ENCODE results near the gene C19orf67. TPM values are rescaled to one million over a fixed set of nuclear protein-coding genes. Genes with fewer than 3 reads are reported as not detected.

The C19orf67 gene
- total RNA-seq, result not detected in 2 replicates

GRCh38 chr19:14085309-14085995 lies at the start of gene C19orf67:
C19orf67 (minus strand) TSS chr19:14085783; CDS start chr19:14085627, 156 bp downstream.

GRCh38 chr19:14117668-14118164 lies 32.1 kb upstream of the C19orf67 start, which contains the start of gene PRKACA:
PRKACA (minus strand) TSS chr19:14117762; CDS start chr19:14117547, 215 bp downstream.

GRCh38 chr19:14090509-14091080 lies 5.0 kb upstream of the C19orf67 start, which contains the start of gene SAMD1:
SAMD1 (minus strand) TSS chr19:14090751.

GRCh38 chr19:14072535-14073260 lies 12.9 kb downstream of the C19orf67 start, which contains the start of gene MISP3:
MISP3 (plus strand) TSS chr19:14072786; CDS start chr19:14073310, 524 bp downstream.

GRCh38 chr19:14061751-14062557 lies 23.6 kb downstream of the C19orf67 start, which contains the start of gene PALM3:
PALM3 (minus strand) TSS chr19:14062076; CDS start chr19:14061980, 96 bp downstream.

GRCh38 chr19:14031719-14032480 lies 53.7 kb downstream of the C19orf67 start, which contains the start of gene IL27RA:
IL27RA (plus strand) TSS chr19:14031762; CDS start chr19:14031873, 111 bp downstream.

Other genes starting within 250 kb of the C19orf67 start
- gene NANOS3, start 208.6 kb downstream of the C19orf67 start, total RNA-seq, result 0.63 TPM in 1 of 2 replicates, not detected in the other
- 0.49 and 1.0 TPM in 2 replicates for gene BRME1, start 179.7 kb downstream of the C19orf67 start, total RNA-seq
- 24.6 and 41.5 TPM in 2 replicates for gene CC2D1A, start 179.6 kb downstream of the C19orf67 start, total RNA-seq
- gene PODNL1, start 147.4 kb downstream of the C19orf67 start, total RNA-seq, result 0.49 and 25.6 TPM in 2 replicates
- 30.6 and 38.9 TPM in 2 replicates for gene DCAF15, start 133.3 kb downstream of the C19orf67 start, total RNA-seq
- gene RFX1, start 79.5 kb downstream of the C19orf67 start, total RNA-seq, result 7.7 and 8.7 TPM in 2 replicates
- not detected in 2 replicates for gene RLN3, start 57.6 kb downstream of the C19orf67 start, total RNA-seq
- gene IL27RA, start 54.0 kb downstream of the C19orf67 start, total RNA-seq, result 6.7 and 7.6 TPM in 2 replicates
- gene PALM3, start 23.7 kb downstream of the C19orf67 start, total RNA-seq, result under 0.01 and 0.13 TPM in 2 replicates
- 0.49 and 3.3 TPM in 2 replicates for gene MISP3, start 13.0 kb downstream of the C19orf67 start, total RNA-seq
- 28.2 and 44.0 TPM in 2 replicates for gene SAMD1, start 5.0 kb upstream of the C19orf67 start, total RNA-seq
- gene PRKACA, start 32.0 kb upstream of the C19orf67 start, total RNA-seq, result 41.6 and 55.1 TPM in 2 replicates
- gene ASF1B, start 50.8 kb upstream of the C19orf67 start, total RNA-seq, result 7.9 and 97.4 TPM in 2 replicates
- 4.7 and 18.5 TPM in 2 replicates for gene ADGRL1, start 120.4 kb upstream of the C19orf67 start, total RNA-seq